SU-DHL-6 (cell line): Measurements from ENCODE around the gene MDN1.

Experiments
- H2AFZ ChIP-seq: fragments of 200-600 bp; sonication (generic); 2 replicates; pipeline ENCODE4 v1.6.1; 2014; ENCODE audit warnings: low read depth, mild to moderate bottlenecking, moderate library complexity, mixed read lengths, antibody characterized with exemption, low read length; ENCODE audit not compliant: severe bottlenecking
- H3F3A ChIP-seq: fragments of 200-600 bp; shearing (Covaris generic); 2 replicates; pipeline ENCODE4 v1.6.0; 2016; ENCODE audit warnings: antibody characterized with exemption, mild to moderate bottlenecking; ENCODE audit not compliant: insufficient read depth
- H3K27ac ChIP-seq: fragments of 200-600 bp; sonication (generic); 2 replicates; pipeline ENCODE4 v1.5.1; 2016; ENCODE audit warnings: low read depth, mild to moderate bottlenecking, low read length, moderate library complexity, mixed read lengths
- H3K27me3 ChIP-seq: fragments of 200-600 bp; sonication (generic), shearing (Covaris generic); 2 replicates; pipeline ENCODE4 v1.6.0; 2014; ENCODE audit warnings: mild to moderate bottlenecking, low read length
- H3K36me3 ChIP-seq: fragments of 200-600 bp; sonication (generic); 2 replicates; pipeline ENCODE4 v1.6.1; 2014; ENCODE audit warnings: mild to moderate bottlenecking, low read length, mixed read lengths
- H3K4me2 ChIP-seq: fragments of 300-600, 200-600 bp; shearing (Covaris generic), sonication (generic); 2 replicates; pipeline ENCODE4 v1.6.0; 2014; ENCODE audit warnings: low read length, low read depth, mild to moderate bottlenecking; ENCODE audit not compliant: poor library complexity, severe bottlenecking
- H3K4me3 ChIP-seq: fragments of 200-600 bp; sonication (generic); 2 replicates; pipeline ENCODE4 v1.5.1; 2014; ENCODE audit warnings: antibody characterized with exemption, low read length, mild to moderate bottlenecking, mixed read lengths; ENCODE audit not compliant: insufficient read depth, poor library complexity, severe bottlenecking
- H3K79me2 ChIP-seq: fragments of 200-600 bp; sonication (generic); 2 replicates; pipeline ENCODE4 v1.6.1; 2014; ENCODE audit warnings: mild to moderate bottlenecking, low read length, moderate library complexity; ENCODE audit not compliant: insufficient read depth
- H3K9ac ChIP-seq: fragments of 200-600 bp; sonication (generic); 2 replicates; pipeline ENCODE4 v1.7.0; 2014; ENCODE audit warnings: mild to moderate bottlenecking, low read length
- H3K9me2 ChIP-seq: fragments of 200-600 bp; sonication (generic); replicated peaks from 2 replicates; pipeline ENCODE4 v1.6.1; 2014; ENCODE audit warnings: low read length; ENCODE audit not compliant: insufficient read depth
- H3K9me3 ChIP-seq: fragments of 200-600 bp; sonication (generic); 2 replicates; pipeline ENCODE4 v1.6.1; 2014; ENCODE audit warnings: low read length, mixed read lengths; ENCODE audit not compliant: insufficient read depth
- H4K20me1 ChIP-seq: fragments of 200-600 bp; sonication (generic); 2 replicates; pipeline ENCODE4 v1.6.1; 2014; ENCODE audit warnings: low read depth, mild to moderate bottlenecking, antibody characterized with exemption, low read length, moderate library complexity, mixed read lengths
- EZH2phosphoT487 ChIP-seq: fragments of 200-600 bp; sonication (generic), shearing (Covaris generic); conservative IDR thresholded peaks from 2 replicates; pipeline ENCODE4 v1.6.1; 2018; ENCODE audit warnings: mild to moderate bottlenecking, antibody characterized with exemption, low read length, moderate library complexity, mixed read lengths
- TF ChIP-seq, protein P1 (sequence below): fragments of 200-600 bp; sonication (generic); IDR thresholded peaks from one replicate; pipeline ENCODE4 v1.5.1; 2017; ENCODE audit warnings: antibody characterized with exemption, mild to moderate bottlenecking, low read length, moderate library complexity; ENCODE audit not compliant: insufficient read depth, poor library complexity, severe bottlenecking

Gene MDN1

DNA sequence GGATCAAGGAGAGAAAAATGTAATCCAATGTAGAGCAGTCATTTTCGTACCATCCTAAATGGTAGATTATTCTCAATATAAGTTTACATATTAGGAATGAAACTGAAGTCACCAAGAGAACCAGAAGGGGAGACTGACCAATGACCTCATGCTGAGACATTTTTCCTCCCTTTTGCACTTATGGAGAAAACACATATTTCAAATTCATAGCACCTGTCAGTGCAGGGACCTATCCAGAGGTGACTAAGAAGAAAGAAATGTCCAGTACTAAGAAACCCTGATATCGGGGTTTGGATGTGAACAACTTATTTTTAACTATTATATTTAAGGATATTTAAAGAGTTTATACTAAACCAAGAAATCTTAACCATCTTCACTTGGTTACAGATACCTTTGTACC, 164.5 kb downstream of the MDN1 start:
- no peak for TF ChIP-seq EZH2phosphoT487
- TF ChIP-seq, protein P1, sequence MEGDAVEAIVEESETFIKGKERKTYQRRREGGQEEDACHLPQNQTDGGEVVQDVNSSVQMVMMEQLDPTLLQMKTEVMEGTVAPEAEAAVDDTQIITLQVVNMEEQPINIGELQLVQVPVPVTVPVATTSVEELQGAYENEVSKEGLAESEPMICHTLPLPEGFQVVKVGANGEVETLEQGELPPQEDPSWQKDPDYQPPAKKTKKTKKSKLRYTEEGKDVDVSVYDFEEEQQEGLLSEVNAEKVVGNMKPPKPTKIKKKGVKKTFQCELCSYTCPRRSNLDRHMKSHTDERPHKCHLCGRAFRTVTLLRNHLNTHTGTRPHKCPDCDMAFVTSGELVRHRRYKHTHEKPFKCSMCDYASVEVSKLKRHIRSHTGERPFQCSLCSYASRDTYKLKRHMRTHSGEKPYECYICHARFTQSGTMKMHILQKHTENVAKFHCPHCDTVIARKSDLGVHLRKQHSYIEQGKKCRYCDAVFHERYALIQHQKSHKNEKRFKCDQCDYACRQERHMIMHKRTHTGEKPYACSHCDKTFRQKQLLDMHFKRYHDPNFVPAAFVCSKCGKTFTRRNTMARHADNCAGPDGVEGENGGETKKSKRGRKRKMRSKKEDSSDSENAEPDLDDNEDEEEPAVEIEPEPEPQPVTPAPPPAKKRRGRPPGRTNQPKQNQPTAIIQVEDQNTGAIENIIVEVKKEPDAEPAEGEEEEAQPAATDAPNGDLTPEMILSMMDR, result no peak
- Histone ChIP-seq H3K27ac (no peak overlapping the region), H2AFZ (no peak overlapping the region), H3K9ac (no peak overlapping the region), H3K4me3 (no peak overlapping the region), H3F3A (no peaks in the 10 kb centered on the region), H3K79me2 (no peaks in the 10 kb centered on the region), H3K27me3 (no peaks in the 10 kb centered on the region), H3K9me2 (no peaks in the 10 kb centered on the region), H3K9me3 (no peaks in the 10 kb centered on the region), H4K20me1 (no peaks in the 10 kb centered on the region), H3K36me3 (peaks cover 18% of the 10 kb centered on the region; the same call in 1 of the 2 replicates), H3K4me2 (no peak overlapping the region)

DNA sequence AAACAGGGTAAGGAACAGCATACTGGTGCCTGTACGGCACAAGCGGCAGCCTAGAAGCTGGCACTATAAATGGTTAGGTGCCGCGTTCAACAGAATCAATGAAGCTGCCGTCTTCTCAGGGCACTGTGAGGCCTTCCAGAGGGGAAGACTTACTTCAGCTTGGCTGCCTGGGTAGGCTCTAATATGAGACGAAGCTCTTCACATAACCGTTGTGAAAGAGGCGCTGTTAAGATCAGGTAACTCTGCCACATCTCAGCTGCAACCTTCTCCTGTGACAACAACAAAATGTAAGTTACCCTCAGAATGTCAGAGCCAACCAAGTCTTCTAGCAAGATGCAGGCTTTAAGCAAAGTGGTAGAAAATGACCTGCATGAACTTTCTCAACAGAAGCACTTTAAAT, 169.0 kb downstream of the MDN1 start:
- no peak overlapping the region for H3K4me2 ChIP-seq
- H3K9ac ChIP-seq, result no peak overlapping the region
- no peak for TF ChIP-seq EZH2phosphoT487
- TF ChIP-seq, protein P1, result no peak
- H3F3A ChIP-seq, result 0 out of 2 replicates have a peak, but pooled peaks cover 3% of the 10 kb centered on the region
- H2AFZ ChIP-seq, result no peak overlapping the region
- no peaks in the 10 kb centered on the region for H3K9me2 ChIP-seq
- H3K36me3 ChIP-seq, result peaks cover 30% of the 10 kb centered on the region; the same call in 1 of the 2 replicates
- H3K27me3 ChIP-seq, result no peaks in the 10 kb centered on the region
- H3K9me3 ChIP-seq, result no peaks in the 10 kb centered on the region
- no peaks in the 10 kb centered on the region for H3K79me2 ChIP-seq
- H3K27ac ChIP-seq, result no peak overlapping the region
- no peaks in the 10 kb centered on the region for H4K20me1 ChIP-seq
- no peak overlapping the region for H3K4me3 ChIP-seq

DNA sequence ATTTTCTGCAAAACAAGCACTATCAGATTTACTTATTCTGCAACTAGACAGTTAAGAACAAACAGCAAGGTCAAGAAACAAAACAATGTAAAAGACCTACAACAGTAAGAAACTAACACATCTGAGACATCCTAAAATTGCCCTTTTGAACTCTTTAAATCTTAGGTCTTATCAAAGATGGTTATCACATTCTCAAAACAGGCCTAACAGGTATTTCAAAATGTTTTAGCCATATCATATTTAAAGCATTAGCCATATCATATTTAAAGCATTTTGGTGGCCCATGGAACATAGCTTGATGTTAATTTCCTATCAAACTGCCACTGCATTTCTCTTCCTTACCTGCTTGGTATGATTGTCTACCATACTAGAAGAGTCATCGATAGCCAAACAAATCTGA, 169.9 kb downstream of the MDN1 start:
- H2AFZ ChIP-seq, result no peak overlapping the region
- H3K4me2 ChIP-seq, result no peak overlapping the region
- no peak overlapping the region for H3K9ac ChIP-seq
- H3K27me3 ChIP-seq, result no peaks in the 10 kb centered on the region
- no peak overlapping the region for H3K27ac ChIP-seq
- peaks cover 26% of the 10 kb centered on the region; the same call in 1 of the 2 replicates for H3K36me3 ChIP-seq
- H3K79me2 ChIP-seq, result no peaks in the 10 kb centered on the region
- no peaks in the 10 kb centered on the region for H4K20me1 ChIP-seq
- no peaks in the 10 kb centered on the region for H3K9me3 ChIP-seq
- 0 out of 2 replicates have a peak, but pooled peaks cover 3% of the 10 kb centered on the region for H3F3A ChIP-seq
- no peak overlapping the region for H3K4me3 ChIP-seq
- H3K9me2 ChIP-seq, result no peaks in the 10 kb centered on the region
- TF ChIP-seq EZH2phosphoT487, result no peak
- TF ChIP-seq, protein P1, result no peak
